ENCODE data around the gene AUTS2. TPM values are rescaled to one million over a fixed set of nuclear protein-coding genes. Genes with fewer than 3 reads are reported as not detected.

AUTS2 gene
- total RNA-seq, 1 experiment from 2014 or later: 256 TPM

- Histone ChIP-seq H4K20me1 (ENCODE audit: control insufficient read depth, insufficient read depth, insufficient read length) (no peaks in the 10 kb centered on the region), H3K9me3 (ENCODE audit: control insufficient read depth, low read depth, low read length) (no peaks in the 10 kb centered on the region), H4K8ac (replicated peaks; ENCODE audit: insufficient read length, low read depth, low read length) (no peak overlapping the region), H3K4ac (ENCODE audit: low read depth, low read length) (no peak overlapping the region), H3K4me1 (ENCODE audit: insufficient read depth, low read length) (peaks cover 4% of the 10 kb centered on the region; the same call in 1 of the 2 replicates), H2BK15ac (ENCODE audit: low read depth, low read length) (no peak overlapping the region), H3K27ac (ENCODE audit: insufficient read length, low read depth, low read length) (no peak overlapping the region), H3K79me2 (ENCODE audit: insufficient read depth, low read length) (no peaks in the 10 kb centered on the region), H3K23me2 (ENCODE audit: insufficient read length, low read depth, low read length, poor library complexity, severe bottlenecking) (no peaks in the 10 kb centered on the region), H3K14ac (ENCODE audit: insufficient read depth, low read length) (no peak overlapping the region), H2AK5ac (ENCODE audit: insufficient read length, low read length) (no peak overlapping the region), H3K23ac (ENCODE audit: insufficient read length, low read depth, low read length) (no peak overlapping the region), H4K5ac (ENCODE audit: insufficient read length, low read depth, low read length) (no peak overlapping the region), H3K79me1 (ENCODE audit: insufficient read depth, low read depth, low read length, poor library complexity, severe bottlenecking) (no peaks in the 10 kb centered on the region), H2BK5ac (ENCODE audit: insufficient read length, low read length) (no peak overlapping the region), H2BK120ac (ENCODE audit: low read depth, low read length, poor library complexity, severe bottlenecking) (no peak overlapping the region), H3K4me2 (ENCODE audit: insufficient read depth, insufficient read length, low read length) (no peak overlapping the region), H2BK20ac (ENCODE audit: low read depth, low read length, poor library complexity, severe bottlenecking) (no peak overlapping the region), H3K18ac (ENCODE audit: insufficient read length, low read depth, low read length) (no peak overlapping the region), H4K91ac (ENCODE audit: insufficient read length, low read depth, low read length) (no peak overlapping the region), H3K27me3 (ENCODE audit: insufficient read depth, low read length) (peaks cover 87% of the 10 kb centered on the region), H2AFZ (ENCODE audit: low read length) (no peak overlapping the region), H3K9ac (ENCODE audit: extremely low read depth, insufficient read length, low read length) (no peak overlapping the region), H3K56ac (ENCODE audit: insufficient read length, low read depth, low read length) (no peak overlapping the region), H3T11ph (ENCODE audit: low read length) (no peak overlapping the region), H2BK12ac (ENCODE audit: insufficient read length, low read depth, low read length) (no peak overlapping the region)
- DNase-seq: no peak
- Mint-ChIP-seq H3K4me3 (no peak overlapping the region), H3K27ac (no peak overlapping the region), H3K36me3 (ENCODE audit: insufficient read depth in 1 of 3, low read depth in 3 of 3) (no peaks in the 10 kb centered on the region; a peak in 1 of 7 replicates), H3K4me1 (peaks cover 23 to 31% of the 10 kb centered on the region in 2 experiments), H3K27me3 (ENCODE audit: low read depth) (peaks cover 13% of the 10 kb centered on the region), H3K9me3 (no peaks in the 10 kb centered on the region; a peak in 2 of 5 replicates)
- no peak for TF ChIP-seq CTCF (conservative IDR thresholded peaks at IDR 0.05)
- no CpG with 5 or more reads among the region's 4 CpGs for WGBS (ENCODE audit: extremely low coverage, insufficient read length, low lambda C conversion rate)
Measured at GRCh38 chr7:69608049-69608448, 9.8 kb downstream of the AUTS2 start.

Data from H9 (cell line).